H54 (cell line): ENCODE measurements around the gene LARP1.
"Not testable (repeated sequence)": the region's sequence is repeated elsewhere in the genome, so short reads cannot be mapped to it uniquely, and the experiment has no call there.

Experiments
- DNase-seq: peaks from one replicate; pipeline ENCODE4 v3.0.0; 2011; ENCODE audit warnings: low spot score, mixed read lengths; ENCODE audit not compliant: insufficient read length
- FAIRE-seq: peaks from 3 replicates; lab custom pipeline; 2011; peaks lifted over from hg19 to GRCh38; lab: Jason Lieb, UNC
- POLR2A ChIP-seq: IDR thresholded peaks from 2 replicates; pipeline ENCODE4 v1.6.1; 2011; ENCODE audit warnings: low read depth, mild to moderate bottlenecking, low read length

The LARP1 gene

DNA sequence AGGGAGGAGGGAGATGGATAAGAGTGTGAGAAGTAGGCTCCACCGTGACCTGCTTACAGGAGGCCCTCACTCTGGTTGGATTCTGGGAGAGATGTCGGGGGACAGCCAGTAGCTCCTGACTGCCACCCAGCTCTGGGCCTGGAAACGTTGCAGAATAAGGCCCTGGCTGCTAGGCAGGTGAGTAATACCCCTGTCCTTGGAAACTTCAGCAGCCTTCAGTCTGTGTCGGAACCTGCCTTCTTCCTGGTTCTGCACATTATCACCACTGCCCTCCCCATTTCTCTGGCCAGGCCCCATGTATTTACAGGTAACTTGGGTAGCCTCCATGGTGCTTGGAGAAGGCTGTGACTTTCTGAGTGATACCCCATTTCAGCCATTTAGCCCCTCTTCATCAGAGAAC is 68.4 kb downstream of the LARP1 start:
- DNase-seq (no peak), FAIRE-seq (no peak)
- TF ChIP-seq POLR2A = no peak

DNA sequence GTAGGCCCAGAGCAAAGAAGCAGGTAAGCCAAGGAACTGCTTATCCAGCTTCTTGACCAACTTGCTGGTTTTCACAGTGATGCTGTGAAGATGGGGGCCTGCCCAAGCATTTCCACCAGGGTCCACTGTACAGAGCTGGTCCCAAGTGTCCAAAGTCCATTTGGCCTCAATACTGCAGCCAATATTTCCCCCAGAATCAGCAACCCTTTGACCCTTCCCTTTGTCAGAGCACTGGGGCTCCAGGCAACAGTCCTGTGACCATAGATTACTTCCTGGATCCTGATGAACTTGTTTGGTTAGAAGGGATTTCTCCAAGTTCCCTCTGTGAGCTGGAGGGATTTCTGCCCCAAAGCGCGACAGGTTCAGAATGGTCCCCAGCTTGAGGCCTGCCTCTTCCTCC is 68.9 kb downstream of the LARP1 start:
- no peak for DNase-seq
- no peak for TF ChIP-seq POLR2A
- FAIRE-seq = no peak

DNA sequence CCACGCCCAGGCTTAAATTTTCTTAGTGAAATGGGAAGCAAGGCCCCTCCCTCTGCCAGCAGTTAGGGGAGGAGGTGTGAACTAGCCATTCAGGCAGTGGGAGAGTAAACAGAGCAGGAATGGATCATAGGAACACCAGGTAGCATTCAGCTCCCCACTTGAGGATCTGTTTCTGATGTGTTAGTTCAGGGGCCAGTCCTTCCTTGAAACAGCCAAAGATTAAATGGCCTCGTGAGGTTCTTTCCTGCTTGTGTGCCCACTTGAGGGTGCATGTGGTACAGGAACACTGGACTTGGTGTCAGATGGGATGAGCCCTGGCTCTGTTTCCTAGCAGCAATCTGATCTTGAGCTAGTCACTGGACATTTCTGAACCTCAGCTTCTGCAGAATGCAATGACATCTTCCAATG is 74.0 kb downstream of the LARP1 start:
- no peak for TF ChIP-seq POLR2A
- DNase-seq (no peak), FAIRE-seq (no peak)

DNA sequence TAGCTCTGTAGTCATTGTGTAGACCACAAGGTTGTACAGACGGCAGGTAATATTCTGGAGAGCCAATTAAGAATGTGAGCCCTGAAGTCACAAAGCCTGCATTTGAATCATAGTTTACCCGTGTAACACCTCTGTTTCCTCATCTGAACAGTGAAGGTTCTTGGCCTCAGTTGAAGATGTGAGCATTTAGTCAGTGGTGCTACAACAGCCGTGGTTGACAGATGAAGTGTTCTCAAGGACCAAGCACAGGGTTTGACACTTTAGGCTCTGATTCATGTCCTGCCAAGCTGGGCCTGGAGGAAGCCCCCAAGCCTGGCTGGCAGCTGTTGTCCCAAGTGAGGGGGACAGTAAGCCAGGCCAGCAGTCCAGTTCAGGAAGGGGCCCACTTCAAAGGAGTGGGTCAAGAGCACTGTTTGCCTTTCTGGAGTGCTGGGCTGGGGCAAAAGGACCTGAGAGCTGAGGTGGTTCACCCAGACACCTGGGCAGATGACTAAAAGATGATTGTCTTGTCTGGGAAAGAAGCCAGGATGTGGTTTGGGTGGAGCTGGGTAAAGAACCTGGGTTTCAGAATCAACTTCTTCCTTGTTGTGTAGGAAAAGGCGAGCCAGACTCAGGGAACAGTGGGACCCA is 74.5 kb downstream of the LARP1 start:
- FAIRE-seq (no peak), DNase-seq (no peak)
- no peak for TF ChIP-seq POLR2A

DNA sequence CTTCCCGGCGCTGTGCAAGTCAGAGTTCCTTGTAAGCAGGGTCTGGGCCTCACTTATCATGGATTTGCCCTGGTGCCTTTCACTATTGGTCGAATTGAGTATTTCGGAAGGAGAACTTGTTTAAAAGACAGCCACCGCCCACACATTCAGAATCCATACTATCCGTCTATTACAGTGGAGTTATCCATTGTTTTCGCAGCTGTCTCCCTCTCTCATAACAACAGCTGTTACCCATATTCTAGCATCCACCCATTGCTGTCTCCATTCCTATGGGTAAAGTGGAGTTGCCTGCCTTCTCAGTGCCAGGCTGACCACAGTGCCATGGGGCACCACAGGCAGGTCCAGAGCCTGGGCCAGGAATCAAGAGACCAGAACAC is 75.0 kb downstream of the LARP1 start:
- no peak for TF ChIP-seq POLR2A
- DNase-seq = no peak
- FAIRE-seq = no peak

DNA sequence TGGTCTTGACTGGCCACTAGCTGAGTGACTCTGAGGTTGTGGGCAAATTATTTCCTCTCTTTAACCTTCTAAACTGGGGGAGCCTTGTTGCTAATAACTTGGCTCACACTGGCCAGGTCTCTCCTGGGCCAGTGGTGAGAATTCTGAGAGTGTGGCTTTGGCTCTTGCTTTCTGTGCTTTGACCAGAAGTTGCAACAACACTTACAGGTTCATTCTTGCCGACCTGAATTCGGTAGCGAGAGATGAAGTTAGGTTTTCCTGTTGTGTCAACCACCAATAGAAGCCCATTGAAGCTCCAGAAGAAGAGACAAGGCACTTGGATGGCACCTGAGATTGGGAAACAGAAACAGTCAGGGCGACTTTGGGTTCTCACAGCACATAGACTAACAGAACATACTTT is 75.4 kb downstream of the LARP1 start:
- DNase-seq (no peak), FAIRE-seq (no peak)
- no peak for TF ChIP-seq POLR2A

DNA sequence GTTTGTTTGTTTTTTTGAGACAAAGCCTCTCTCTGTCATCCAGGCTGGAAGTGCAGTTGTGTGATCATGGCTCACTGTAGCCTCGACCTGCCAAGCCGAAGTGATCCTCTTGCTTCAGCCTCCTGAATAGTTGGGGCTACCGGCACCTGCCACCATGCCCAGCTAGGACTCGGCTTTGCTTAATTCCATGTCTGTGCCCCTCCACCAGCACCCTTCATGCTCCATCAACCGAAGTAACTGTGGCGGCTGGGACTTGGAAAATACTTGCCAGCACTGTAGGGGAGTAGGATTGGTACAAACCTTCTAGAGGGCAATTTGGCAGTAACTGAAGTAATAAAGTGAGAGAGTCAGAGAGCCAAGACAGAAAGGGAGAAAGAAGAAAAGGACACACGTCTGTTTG is 76.3 kb downstream of the LARP1 start:
- DNase-seq = no peak
- no peak for FAIRE-seq
- TF ChIP-seq POLR2A = no peak

DNA sequence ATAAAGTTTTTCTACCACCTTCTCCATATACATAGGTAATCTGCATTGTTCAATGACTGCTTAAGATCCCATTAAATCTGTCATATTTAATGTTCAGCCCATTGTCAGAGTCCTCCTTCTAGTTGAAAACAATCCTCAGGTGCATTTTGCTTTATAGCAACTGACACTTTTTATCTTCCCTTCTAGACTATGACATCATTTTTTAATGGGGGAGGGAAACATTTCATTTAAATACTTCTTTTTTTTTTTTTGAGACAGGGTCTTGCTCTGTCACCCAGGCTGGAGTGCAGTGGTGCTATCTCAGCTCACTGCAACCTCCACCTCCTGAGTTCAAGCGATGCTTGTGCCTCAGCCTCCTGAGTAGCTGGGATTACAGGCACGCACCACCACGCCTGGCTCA is 77.6 kb downstream of the LARP1 start:
- not testable (repeated sequence) for DNase-seq, FAIRE-seq

DNA sequence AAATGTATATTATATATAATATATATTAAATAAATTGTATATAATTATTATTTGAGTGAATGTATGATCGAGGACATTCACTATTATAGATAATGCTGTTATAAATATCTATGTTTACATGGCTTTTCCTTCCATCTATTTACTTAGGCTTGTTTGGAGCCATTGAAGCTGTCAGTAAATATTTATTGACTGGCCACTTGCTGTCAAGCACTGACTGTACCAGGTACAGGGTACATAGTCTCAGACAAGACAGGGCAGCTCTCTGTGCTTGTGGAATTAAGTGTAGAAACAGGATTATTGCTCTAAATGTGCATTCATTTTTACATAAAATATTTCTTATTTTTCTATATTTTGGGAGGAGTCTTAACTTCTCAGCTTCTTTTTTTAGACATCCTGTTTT is 78.9 kb downstream of the LARP1 start:
- no peak for FAIRE-seq
- no peak for TF ChIP-seq POLR2A
- no peak for DNase-seq

DNA sequence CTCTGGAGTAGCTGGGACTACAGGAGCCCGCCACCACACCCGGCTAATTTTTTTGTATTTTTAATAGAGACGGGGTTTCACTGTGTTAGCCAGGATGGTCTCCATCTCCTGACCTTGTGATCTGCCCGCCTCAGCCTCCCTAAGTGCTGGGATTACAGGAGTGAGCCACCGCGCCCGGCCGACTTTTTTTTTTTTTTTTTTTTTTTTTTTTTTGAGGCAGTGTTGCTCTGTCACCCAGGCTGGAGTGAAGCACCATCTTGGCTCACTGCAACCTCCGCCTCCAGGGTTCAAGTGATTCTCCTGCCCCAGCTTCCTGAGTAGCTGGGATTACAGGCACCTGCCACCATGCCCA is 80.5 kb downstream of the LARP1 start:
- DNase-seq, FAIRE-seq: not testable (repeated sequence)

DNA sequence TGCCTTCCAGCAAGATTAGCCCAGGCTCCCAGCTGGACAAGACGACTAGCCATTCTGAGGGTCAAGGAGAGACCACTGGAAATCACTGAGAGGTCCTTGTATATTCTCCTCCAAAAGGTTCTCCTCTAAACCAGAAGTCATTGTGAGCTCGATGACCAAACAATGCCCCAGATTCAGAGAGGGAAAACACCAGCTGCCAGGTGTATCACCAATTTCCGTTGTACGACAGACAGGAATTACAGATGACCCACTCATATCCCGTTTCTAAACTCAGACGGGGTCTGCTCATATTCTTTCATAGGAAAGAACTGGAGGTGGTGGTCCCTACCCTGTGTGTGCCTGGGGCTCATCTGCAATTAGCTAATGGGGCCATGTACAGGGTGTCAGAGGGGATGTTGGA is 81.0 kb downstream of the LARP1 start:
- no peak for TF ChIP-seq POLR2A
- FAIRE-seq = no peak
- no peak for DNase-seq

DNA sequence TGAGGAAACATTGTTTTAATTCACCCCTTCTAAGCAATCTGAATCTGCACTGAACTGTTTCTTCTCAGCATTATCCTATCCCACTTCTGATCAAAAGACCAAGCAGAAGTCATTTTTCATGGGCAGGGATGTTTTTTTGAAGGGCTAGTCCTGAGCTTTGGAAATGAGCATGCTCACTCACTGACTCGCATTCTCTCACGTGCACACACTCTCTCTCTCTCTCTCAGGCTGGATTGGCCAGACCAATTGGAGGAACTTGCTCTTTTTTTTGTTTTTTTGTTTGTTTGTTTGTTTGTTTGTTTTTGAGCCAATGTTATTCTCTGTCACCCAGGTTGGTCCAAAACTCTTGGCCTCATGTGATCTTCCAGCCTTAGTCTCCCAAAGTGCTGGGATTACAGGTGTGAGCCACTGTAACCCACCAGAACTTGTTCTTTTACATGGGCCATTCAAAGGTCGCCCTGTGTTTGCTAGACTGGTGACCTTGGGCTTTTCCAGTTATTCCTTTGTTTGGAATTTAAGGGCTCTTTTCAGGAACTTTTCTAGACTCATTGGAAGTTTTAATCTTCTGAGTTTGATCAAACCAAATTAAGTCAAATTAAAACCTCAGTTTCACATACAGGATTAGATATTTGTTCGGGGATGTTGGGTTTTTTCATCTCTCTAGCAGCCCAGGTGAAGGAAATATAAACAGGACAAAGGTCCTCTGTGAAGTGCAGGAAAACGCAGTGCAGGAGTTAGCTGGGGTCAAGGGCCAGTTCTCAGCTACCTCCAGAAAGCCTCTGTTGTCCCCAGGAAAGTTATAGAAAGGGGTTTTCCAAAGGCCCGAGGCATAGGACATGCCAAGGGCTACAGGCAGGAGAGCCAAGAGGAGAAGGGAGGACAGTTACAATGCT is 82.1 kb downstream of the LARP1 start:
- TF ChIP-seq POLR2A = no peak
- DNase-seq (no peak), FAIRE-seq (no peak)

DNA sequence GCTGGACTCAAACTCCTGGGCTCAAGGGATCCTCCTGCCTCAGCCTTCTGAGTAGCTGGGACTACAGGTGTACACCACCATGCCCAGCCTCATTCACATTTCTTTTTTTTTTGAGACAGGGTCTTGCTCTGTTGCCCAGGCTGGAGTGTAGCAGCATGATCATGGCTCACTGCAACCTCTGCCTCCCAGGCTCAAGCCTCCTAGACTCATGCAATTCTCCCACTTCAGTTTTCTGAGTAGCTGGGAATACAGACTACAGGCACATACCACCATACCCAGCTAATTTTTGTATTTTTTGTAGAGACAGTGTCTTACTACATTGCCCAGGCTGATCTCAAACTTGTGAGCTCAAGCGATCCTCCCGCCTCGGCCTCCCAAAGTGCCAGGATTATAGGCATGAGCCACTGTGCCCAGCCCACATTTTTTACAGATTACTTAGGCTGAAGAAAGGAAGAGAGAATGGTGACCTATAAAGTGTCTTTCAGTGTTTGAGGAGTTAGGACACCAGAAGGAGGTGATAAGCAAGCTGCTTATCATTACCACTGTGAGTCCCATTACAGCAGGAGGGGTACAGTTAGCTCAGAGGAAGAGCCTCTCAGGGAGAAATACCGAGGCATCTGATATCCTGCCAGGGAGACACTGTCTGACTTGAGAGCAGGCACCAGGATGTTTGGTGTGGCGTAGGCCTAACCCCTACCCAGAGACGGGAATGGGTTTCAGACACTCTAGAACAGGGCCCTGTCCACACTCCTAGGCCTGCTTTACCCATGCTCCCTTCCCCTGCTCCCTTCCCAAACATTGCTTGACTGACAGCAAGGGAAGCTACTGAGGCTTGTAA is 85.5 kb downstream of the LARP1 start:
- FAIRE-seq = no peak
- TF ChIP-seq POLR2A = no peak
- DNase-seq = no peak

DNA sequence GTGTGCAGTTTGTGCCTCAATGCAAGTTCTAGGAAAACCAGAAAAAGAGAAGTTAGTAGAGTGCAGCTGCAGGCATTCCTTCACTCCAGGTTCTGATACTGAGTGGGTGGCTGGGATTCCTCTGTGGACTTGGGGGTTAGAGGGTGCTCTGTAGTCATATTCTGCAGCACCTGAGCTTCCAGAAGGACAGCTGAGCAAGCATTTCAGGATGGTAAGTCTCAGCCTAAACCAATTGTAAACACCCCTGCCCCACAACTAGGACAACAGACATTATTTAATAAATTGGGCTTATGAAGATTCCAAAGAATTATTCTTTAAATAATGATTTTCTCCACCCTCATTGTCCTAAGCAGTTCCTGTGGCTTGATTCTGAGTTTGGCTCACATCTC is 86.1 kb downstream of the LARP1 start:
- TF ChIP-seq POLR2A = no peak
- FAIRE-seq (no peak), DNase-seq (no peak)
